Measurements from ENCODE around the gene MRPL16.

MRPL16 gene

GRCh38 chr11:59770869-59771268 is 39.7 kb downstream of the MRPL16 start:
- DNase-seq (ENCODE audit: low spot score) = no peak

DNA sequence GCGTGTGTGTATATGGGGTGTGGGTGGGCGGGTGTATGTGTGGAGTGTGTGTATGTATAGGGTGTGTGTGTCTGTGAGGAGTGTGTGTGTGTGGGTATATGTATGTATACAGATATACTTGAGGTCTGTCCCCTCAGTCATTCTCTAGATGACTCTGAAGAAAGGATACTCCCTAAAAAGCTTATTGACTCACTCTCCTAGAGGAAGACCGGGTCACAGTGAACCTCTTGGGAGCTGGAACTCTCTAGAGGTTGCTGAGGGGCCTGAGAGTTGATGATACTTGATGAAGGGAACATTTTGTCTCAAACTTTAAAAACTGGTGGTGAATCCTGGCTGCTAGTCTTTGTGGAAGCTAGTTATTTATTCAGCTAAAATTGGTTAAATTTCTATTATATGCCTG is 40.3 kb downstream of the MRPL16 start:
- DNase-seq (ENCODE audit: low spot score) = peak; percentile 22

DNA sequence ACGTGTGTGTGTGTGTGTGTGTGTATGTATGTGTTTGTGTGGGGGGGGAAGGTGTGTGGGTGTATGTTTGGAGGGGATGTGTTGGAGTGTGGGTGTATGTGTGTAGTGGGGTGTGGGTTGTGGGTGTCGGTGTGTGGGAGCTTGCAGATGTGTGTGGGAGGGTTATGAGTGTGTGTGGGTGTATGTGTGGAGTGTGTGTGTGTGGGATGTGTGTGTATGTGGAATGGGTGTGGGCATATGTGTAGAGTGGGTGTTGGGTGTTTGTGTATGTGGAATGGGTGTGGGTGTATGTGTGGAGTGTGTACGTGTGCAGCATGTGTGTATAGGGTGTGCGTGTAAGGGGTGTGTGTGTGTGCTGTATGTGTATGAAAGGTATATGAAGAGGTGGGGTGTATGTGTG is 40.8 kb downstream of the MRPL16 start:
- no peak for DNase-seq (ENCODE audit: low spot score)

GRCh38 chr11:59769111-59769510 is 41.5 kb downstream of the MRPL16 start:
- no peak for DNase-seq (ENCODE audit: low spot score)

- no peak for DNase-seq (ENCODE audit: low spot score)
These were observed 43.4 kb downstream of the MRPL16 start for GRCh38 chr11:59767225-59767611.

DNA sequence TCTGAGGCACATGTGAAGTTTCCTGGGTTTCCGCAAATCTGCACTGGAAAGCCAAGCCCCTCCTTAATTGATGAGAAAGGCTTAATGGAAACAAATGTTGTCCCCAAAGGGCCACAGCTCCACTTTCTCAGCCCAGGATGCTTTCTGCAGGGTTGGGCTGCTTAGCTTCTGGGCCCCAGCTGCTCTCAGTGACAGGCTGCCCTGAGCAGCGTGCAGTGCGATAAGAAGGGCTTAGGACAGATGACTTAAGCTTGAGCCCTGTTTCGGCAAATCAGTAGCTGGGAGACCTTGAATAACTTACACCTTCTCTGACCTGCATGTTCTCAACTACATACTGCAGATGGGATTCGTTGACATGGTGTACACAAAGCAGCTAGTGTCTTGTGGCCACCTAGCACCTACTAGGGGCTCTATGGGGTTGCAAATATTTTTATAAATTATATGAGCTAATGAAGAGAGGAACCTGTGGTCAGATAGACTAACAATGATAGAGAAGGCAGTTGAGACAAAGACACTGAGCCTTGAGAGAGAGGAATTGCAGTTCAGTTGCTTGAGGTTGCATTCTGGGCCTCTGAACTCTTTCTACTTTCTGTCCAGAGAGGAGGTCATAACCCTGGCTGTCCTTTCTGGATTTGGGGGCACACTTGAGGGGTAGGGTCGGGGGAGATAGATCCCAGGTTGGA is 43.9 kb downstream of the MRPL16 start:
- no peak for DNase-seq (ENCODE audit: low spot score)

- DNase-seq (ENCODE audit: low spot score) = no peak
These were observed 45.4 kb downstream of the MRPL16 start for GRCh38 chr11:59765068-59765735.

- no peak for DNase-seq (ENCODE audit: low spot score)
These were observed 48.6 kb downstream of the MRPL16 start for GRCh38 chr11:59761993-59762392.

GRCh38 chr11:59760771-59761170 is 49.8 kb downstream of the MRPL16 start:
- no peak for DNase-seq (ENCODE audit: low spot score)

GRCh38 chr11:59759900-59760299 is 50.7 kb downstream of the MRPL16 start:
- no peak for DNase-seq (ENCODE audit: low spot score)

DNA sequence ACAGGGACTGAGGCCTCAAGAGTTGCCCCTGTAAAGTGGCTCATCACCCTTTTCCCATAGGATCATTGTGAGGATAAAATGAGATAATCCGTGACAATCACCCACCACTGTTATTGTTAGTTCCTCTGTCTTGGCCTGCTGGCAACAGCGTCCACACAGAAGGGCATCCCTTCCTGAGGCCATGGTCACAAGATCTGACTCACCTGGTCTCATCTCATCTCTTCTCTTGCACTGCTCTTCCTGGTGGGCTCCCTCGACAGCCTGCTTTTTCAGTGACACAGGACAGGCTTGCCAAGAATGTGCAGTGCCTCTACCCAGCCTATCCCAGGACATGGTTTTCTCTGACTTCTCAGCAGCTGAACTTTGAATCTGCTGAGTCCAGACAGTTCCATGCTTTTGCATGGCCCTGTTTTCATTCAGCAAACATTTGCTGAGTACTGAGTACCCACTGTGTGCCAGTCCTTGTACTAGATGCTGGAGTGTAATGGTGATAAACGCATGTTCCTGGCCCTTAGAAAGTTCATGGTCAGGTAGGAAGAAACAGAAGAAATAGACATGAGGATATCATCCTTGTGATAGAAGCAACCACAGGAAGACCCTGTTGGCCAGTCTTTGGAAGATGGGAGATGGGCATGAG is 52.1 kb downstream of the MRPL16 start:
- no peak for DNase-seq (ENCODE audit: low spot score)

DNA sequence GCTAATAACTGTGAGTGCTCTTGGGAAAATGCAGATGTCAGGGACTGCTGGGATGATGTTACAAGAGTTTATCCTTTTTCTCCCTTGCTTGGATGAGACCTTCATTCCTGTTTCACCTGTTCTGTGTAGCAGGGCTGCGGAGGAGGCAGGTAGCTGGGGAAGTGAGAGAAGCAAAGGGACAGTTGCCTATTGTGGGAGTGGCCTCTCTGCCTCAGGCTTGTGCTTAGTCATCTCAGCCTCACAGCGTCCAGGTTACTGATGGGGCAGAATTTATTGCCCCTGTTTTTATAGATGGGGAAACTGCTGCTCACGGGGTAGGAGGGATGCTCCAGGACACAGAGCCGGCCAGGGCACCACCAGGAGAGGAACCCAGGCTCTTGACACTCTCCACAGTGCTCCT is 53.7 kb downstream of the MRPL16 start:
- DNase-seq (ENCODE audit: low spot score) = no peak

GRCh38 chr11:59756558-59756840 is 54.1 kb downstream of the MRPL16 start:
- no peak for DNase-seq (ENCODE audit: low spot score)
